GM18858 (cell line): Measurements from ENCODE around the gene LGI4.

ENCODE experiments used
- ATAC-seq: cut with Tn5 transposase; IDR thresholded peaks from one replicate; pipeline ENCODE4 v1.9.1; 2021; ENCODE audit not compliant: unreplicated experiment

LGI4 gene

DNA sequence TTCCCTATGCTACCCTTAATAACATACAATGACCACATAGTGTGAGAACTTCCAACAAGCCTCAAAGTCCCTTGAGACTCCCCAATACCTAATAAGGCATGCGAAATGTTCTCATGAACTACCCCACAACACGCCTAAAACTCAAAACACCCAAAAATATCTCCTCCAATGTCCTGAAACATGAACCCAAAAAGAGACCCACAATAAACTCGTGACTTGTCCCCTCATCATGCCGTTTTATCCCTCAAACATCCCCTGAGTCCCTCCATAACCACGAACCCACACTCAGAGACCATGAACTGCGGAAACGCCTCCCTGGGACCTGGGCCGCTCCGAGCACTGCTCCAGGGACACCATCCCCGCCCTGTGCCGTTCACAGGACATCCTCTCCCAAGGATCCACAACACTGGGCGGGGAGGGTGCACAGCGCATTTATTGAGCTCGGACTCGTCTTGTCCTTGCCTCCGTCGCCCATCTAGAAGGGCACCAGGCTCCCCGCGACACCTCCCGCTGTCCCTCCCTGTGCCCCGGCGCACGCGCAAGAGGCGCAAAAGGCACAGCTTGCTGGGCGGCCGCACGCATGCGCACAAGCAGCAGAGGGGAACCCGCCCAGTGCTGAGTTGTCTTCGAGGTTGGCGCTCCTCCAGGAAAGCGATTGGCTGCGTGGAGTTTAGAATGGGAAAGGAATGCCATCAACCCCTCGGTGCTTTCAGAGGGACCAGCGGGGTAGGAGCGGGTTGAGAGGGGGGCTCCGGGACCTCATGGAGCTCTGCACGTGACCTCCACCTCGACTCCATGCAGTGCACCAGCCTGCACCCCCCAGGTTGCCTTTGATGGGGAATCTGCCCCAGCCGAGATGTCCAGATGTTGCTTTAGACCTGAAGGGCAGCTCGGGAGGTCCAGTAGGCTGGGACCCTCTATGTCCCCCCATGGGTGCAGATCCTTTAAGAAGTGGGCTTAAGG is 10.5 kb downstream of the LGI4 start:
- peak; percentile 60 for ATAC-seq

DNA sequence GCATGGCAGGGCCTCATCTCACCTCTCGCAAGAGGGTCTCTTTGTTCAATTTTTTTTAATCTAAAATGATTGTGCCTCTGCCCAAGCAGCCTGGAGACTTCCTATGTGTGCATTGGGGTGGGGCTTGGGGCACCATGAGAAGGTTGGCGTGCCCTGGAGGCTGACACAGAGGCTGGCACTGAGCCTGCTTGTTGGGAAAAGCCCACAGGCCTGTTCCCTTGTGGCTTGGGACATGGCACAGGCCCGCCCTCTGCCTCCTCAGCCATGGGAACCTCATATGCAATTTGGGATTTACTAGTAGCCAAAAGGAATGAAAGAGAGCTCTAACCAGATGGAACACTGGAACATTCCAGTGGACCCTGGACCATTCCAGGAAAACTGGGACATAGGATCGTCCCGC is 11.3 kb downstream of the LGI4 start:
- ATAC-seq = no peak

DNA sequence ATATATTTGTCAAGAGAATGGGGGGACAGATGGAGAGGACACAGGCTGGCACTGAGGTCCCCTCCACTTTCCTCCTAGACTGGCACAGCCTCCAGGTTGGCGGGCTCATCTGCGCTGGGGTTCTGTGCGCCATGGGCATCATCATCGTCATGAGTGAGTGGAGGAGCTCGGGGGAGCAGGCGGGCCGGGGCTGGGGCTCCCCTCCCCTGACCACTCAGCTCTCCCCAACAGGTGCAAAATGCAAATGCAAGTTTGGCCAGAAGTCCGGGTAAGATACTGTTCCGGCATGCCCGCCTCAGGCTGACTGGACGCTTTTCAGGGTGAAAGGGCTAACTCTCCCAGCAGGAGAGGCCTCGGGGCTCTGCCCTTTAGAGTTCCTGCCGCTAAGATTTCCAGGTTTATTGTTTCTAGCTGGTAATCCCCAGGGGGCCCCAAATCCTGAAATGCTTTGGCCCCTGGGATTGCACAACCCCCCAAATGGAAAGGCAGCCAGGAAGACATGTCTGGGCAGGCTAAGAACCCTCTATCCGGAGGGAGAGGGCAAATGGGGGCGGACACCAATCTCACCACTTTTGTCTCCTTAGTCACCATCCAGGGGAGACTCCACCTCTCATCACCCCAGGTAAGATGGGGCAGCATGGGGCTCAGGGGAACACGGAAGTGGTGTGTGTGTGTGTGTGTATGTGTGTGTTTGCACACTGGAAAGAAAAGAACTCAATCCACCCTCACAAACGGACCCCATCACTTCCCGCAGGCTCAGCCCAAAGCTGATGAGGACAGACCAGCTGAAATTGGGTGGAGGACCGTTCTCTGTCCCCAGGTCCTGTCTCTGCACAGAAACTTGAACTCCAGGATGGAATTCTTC is 11.9 kb downstream of the LGI4 start:
- ATAC-seq = no peak

DNA sequence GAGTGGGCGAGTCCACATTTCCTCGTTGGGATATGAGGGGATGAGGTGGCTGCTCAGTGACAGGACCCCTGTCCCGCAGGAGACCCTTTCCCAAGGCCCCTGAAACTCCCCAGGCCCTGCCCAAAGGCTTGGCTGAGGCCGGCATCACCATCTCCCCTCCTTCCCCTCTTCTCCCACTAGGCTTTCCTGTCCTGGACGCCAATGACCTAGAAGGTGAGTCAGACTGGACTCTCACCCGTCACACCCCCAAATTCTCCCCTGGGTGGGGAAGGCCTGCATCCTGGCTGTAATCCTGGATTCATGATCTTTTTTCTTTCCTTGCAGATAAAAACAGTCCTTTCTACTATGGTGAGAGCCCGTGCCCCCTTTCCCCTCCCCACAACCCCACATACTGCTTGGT is 14.0 kb downstream of the LGI4 start:
- no peak for ATAC-seq

DNA sequence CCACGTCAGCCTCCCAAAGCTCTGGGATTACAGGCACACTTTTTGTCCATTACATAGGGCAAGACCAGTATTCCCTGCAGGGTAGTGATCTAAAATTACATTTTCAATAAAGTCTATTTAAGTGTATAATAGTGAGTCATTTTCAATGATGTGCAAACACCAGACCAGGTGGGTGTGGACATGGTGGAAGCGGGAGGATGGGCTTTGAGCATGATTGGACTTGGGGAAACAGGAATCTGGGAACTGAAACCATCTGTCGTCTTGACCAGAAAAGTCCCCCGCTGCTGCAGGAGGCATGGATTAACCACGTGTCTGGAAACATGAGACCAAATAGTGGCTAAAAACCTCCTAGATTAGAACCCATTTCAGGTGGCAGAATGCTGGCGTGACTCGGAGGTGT is 14.4 kb downstream of the LGI4 start:
- ATAC-seq = no peak

DNA sequence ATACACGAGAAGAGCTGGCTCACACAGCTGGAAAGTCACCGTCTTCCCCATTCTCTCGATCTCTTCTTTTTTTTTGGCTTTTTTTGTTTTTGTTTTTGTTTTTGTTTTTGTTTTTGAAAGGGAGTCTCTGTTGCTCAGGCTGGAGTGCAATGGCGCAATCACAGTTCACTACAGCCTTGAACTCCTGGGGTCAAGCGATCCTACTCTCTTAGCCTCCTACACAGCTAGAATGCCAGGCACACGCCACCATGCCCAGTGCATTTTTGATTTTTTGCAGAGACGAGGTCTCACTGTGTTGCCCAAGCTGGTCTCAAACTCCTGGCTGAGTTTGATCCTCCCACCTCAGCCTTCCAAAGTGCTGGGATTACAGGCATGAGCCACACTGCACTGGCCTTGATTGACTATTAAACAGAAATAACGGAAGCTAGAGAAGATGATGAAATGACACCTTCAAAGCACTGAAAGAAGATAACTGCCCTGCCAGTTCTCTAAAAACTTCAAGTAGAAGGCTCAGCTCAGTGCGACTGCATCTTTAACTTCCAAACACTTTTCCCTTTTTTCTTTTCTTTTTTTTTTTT is 15.2 kb downstream of the LGI4 start:
- ATAC-seq = no peak

DNA sequence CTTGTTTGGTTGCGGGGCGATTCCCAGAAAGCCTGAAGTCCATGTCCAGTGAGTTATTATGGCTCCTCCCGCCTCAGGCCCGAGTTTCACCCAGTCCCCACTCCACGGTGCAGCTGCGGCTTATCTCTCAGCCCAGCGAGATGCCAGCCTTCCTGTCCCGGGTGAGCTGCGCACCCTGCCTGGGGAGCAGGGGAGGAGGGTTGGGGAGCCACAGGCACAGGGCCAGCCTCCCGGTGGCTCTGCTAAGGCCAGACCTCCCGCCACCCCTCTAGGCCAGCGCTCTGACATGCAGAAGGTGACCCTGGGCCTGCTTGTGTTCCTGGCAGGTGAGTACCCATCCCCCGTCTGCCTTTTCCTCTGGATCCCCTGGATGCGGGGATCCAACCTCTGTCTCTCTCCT is 15.8 kb downstream of the LGI4 start:
- no peak for ATAC-seq

DNA sequence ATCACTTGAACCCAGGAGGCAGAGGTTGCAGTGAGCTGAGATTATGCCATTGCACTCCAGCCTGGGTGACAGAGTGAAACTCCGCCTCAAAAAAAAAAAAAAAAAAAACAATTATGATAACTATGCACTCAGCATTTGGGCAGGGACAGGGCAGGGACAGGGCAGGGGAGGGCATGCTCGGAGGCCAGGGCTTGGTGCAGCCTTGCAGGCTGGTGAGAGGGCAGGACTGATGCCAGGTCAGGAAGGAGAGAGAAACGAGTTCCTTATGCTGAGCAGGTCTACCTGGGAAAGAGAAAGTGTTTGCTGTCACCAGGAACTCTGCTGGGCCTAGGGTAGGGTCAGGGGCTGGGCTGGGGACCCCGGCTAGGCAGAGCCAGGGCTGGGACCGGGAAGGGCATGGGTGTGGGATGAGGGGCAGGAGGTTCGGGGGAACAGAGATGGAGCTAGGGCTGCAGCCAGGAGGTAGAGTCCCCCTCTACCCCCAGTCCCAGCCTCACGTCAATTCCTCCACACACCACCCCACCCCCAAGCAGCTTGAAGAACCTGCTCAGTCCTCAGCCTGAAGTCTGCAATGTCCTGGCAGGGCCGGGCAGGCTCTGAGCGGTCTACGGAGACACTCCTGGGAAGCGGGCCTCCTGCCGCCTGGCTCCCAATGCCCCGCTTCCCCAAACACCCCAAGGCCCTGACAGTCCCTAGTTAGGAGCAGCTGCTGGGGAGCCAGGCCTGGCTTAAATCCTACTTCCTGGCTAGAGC is 16.4 kb downstream of the LGI4 start:
- no peak for ATAC-seq

DNA sequence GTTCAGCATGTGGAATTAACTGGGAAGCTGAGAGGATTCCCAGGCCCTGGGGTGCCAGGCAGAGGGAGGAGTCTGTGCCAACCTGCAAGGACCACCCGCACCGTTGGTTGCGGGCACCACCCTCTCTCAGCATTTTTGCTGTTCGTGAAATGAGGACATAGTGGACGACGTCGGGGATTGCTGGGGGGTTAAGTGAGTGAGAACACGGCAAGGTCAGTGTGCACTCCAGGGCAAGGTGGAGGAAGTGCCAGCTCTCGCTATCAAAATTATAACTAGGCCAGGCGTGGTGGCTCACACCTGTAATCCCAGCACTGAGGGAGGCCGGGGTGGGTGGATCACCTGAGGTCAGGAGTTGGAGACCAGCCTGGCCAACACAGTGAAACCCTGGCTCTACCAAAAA is 17.1 kb downstream of the LGI4 start:
- ATAC-seq = no peak

DNA sequence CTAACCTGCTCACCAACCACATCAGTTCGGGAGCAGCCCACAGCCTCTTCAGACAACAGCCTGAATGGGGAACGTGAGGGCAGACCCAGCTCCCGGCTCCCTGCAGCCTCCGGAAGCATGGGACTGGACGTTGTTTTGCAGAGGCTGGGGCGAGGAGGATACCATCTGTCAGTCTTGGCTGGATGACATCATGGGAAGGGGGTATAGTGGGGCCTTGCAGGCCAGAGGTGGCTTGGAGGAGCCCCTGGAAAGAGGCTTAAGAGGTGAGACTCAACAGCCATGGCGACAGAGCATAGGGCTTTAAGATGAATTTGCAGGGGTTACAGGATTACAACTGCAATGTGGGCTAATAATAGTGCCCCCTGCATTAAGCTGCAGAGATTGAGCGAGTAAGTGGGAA is 17.7 kb downstream of the LGI4 start:
- ATAC-seq = no peak

DNA sequence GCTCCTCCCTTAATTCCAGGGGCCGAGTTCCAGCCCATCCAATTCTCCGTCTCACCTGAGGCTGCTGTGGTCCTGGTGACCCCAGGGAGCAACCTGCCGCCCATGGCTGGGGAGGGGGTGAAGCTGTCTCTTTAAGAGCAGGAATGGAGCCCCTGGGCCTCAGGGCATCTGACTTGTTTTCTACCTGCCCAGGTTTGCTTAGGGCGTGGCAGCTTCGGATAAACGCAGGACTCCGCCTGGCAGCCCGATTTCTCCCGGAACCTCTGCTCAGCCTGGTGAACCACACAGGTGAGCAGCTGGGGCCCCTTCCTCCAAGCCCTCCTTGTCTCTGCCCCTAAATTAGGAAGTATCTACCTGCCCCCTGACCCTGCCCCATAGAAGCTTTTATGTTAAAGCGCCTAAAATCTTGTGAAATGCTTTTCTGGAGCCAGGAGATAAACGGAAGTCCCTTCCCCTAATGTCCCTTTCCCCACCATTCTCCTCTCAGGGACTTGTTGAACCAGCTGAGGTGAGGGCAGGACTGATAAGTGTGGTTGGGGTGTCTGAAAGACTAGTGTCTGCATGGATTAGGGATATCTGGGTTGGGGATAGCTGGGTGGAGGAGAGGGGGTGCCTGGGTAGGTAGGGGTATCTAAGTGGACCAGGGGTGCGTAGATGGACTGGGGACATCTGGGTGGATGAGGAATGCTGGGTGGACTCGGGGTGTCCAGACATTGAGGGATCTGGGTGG is 18.6 kb downstream of the LGI4 start:
- ATAC-seq = no peak

DNA sequence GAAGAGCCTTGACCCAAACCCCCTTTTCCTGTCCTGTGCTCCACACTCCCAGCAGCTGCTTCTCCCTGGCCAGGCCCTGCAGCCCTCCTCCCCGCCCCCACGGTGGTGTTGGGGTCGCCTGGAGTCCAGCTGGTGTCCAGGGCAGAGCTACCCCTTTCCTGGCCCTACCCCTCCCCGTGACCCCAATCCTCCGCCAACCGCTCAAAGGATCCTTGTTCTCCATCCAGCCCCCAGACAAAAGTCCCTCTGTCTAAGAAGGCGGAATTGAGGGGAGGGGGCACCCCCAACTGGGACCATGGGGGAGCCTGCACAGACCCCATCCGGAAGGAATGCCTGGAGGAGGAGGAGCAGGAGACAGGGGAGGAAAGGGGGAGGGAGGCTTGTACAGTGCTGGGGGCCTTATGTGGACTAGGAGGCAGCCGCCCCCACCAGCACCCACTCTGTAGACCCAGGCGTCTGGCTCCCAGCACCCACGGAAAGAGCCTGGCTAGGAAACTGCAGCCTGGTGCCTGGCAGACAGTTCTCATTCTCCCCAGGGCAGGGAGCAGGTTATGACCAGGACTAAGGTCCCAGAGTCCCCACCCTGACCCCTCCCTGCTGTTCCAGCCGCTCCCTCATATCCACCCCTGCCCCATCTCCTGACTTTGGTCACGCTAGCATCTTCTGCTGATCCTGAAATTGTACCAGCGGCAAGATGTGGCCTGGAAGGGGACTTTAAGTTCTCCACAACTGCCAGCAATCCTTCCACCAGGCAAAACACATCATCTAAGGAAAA is 19.5 kb downstream of the LGI4 start, which contains the start of gene FXYD3:
FXYD3 (plus strand) TSS at position 647 of the 775 bp plus-strand sequence. CDS start 3,554 bp downstream, outside the sequence.
- ATAC-seq = no peak

DNA sequence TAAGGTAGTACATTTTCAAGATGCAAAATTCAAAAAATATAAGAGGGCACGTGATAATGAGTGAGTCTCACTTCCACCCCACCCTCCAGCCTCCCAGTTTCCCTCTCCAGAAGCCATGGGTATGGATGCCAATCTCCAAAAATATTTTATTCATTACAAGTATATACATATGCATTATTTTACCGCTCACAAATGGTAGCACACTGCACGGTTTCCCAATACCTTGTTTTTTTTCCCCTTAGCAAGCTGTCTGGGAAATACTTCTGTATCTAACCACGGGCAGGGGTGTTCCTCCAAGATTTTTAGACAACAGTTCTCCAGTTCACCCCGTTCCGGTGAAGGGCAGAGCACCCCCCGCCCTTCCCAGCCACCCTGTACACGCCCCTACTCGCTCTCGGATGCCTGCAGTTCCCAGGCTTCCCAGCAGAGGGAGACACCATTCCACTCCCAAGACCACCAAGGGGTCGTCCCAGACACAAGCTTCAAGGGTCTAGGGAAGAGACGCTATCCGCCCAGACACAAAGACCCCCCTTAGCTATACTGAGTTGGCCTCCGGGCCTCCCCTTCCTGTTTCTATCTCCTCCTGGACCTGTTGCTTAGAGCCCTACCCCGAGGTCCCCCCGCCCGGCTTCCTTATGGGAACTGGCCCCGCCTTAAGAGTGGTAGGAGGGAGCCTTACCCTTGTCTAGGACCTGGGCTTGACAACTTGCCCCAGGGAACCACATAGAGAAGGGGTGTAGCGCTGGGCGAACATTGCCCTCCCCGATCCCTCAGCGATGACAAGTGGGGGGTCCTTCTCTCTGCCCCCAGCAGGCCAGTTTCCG is 20.3 kb downstream of the LGI4 start:
- no peak for ATAC-seq

DNA sequence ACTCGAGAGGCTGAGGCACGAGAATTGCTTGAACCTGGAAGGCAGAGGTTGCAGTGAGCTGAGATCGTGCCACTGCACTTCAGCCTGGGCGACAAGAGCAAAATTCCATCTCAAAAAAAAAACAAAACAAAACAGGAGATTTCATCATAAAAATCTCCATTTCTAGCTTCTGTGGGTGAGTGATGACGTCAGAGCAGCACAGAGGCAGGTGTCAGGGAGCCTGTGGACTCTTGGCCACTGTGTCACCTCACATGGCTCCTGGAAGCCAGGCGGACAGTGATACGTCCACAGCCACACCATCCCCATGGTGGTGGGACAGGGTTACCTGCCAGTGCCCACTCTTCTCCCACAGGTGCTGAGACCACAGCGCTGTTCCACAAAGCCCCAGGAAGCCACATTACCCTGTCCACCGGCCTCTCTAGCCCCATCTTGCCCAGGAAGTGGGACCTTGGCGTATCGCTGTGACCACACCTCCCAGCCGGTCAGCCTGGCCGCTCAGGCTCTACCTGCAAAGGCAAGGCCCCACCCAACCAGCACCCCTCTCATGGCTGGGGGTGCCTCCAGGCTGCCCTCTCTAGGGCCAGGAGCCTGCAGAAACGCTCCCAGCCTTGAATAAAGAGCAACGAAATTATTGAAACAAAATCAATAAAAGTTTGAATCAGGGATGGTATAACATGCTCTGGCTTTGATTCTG is 21.7 kb downstream of the LGI4 start:
- ATAC-seq = no peak

DNA sequence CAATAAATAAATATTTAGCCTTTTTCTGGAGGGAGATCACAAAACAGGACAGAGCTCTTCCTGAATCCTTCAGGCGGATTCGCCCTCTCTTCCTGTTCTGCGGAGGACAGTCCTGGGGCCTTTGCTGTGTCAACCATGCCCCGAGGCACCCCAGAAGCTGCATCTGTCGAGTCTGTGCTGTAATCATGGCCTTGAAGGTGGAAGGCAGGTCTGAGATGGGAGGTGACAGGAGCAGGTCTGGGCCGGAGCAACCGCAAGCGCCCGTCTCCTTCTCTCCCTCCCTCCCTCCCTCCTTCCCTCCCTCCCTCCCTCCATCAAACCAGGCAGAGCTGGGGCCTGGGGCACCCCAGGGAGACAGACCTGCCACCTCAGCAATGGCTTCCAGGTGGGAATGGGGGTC is 23.9 kb downstream of the LGI4 start:
- ATAC-seq = no peak

DNA sequence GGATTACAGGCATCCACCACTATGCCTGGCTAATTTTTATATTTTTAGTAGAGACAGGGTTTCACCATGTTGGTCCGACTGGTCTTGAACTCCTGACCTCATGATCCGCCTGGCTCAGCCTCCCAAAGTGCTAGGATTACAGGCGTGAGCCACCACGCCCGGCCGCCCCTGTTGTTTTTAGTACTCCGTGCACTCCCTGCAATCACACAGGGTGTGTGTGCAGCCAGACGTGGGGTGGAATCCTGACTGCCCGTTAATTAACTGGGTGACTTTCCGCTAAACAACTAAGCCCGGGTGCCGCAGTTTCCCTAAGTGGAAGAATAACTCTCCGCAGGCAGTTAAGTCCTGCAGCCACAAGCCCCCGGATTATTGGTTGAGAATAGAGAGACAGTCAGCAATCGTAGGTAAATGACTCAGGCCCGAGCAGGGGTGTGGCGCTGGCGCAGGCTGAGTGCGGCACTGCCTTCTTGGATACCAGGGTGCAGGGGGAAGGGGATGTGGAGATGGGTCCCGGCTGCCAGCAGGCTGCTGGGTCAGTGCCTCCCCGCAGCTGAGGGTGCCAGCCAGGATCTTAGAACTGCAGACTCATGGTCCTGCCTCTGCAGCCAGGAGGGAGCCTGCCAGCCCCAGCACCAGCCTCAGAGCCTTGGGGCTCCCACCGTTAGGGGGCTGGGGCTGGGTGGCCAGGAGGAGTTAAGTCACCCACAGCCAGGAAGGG is 25.3 kb downstream of the LGI4 start:
- no peak for ATAC-seq

DNA sequence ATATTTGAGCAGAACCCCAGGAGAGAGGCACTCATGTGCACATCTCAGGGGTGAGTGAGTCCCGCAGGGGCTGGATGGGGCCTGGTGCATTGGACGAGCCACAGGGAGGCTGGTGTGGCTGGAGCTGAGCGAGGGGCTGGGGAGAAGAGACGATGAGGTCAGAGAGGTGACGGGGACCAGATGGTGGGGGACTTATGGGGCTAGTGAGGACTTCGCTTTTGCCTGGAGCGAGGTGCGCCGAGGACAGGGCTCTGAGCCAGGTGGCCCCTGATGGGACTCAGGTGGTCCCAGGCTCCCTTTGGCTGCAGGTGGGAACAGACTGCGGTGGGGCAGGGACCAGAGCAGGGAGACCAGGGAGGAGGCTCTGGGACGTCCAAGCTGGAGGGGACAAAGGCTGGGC is 26.1 kb downstream of the LGI4 start:
- no peak for ATAC-seq
